Measurements from ENCODE around the gene TNS3. TPM values are rescaled to one million over a fixed set of nuclear protein-coding genes. Genes with fewer than 3 reads are reported as not detected.
A peak's percentile ranks its signal among the peaks of the same experiment; 100 is the strongest.

Gene TNS3
- polyA plus RNA-seq, 3 donors: 5.2 to 30.3 (median 7.9) TPM

DNA sequence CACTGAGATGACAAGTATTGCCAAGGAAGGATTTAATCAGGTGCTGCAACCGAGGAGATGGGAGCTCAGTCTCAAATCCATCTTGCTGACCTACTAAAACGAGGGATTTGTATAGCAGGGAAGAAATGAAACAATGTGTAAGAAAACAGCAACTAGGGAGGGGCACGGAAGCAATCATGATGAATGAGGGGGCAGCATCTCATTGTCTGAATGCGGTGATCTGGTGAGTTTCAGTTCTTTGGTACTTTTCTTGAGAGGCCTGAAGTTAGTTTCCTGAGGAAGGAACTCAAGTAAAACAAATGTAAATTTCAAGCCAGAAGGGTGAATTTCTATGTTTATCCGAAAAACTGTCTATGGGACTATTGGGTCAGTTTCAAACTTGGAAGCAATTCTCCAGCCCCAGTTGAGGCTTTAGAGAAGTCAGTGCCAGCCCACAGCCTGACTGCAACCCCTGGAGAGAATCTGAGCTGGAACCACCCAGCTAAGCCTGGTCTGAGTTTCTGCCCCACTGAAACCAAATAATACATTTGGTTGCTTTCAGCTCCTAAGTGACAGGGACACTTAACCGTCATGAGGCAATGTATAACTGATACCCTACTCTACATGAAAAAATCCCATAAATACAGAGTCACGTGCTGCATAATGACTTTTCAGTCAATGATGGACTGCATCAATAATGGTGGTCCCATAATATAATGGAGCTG is 45.8 kb upstream of the TNS3 start:
- Histone ChIP-seq H3K79me2 (ENCODE audit: insufficient read depth, low read length) (no peaks in the 10 kb centered on the region), H3K9me3 (replicated peaks in 1 of 2; ENCODE audit: control insufficient read depth in 1 of 2, insufficient read depth in 1 of 2, low read length in 2 of 2) (no peaks in the 10 kb centered on the region), H4K20me1 (ENCODE audit: insufficient read depth, low read length) (no peaks in the 10 kb centered on the region), H2AFZ (ENCODE audit: insufficient read depth, low read depth, low read length, poor library complexity, severe bottlenecking) (no peak overlapping the region), H3K27me3 (ENCODE audit: control insufficient read depth in 2 of 2, insufficient read depth in 2 of 2, low read length in 2 of 2) (no peaks in the 10 kb centered on the region), H3K4me2 (replicated peaks; ENCODE audit: extremely low read depth, low read length, poor library complexity, severe bottlenecking) (no peak overlapping the region), H3K36me3 (replicated peaks in 1 of 2; ENCODE audit: control insufficient read depth in 1 of 2, insufficient read depth in 2 of 2, low read length in 2 of 2) (no peaks in the 10 kb centered on the region), H3K4me3 (replicated peaks in 1 of 3; ENCODE audit: low read depth in 2 of 3, low read length in 3 of 3) (no peak overlapping the region), H3K9ac (ENCODE audit: insufficient read depth, low read length, poor library complexity, severe bottlenecking) (no peak overlapping the region), H3K4me1 (ENCODE audit: control insufficient read depth in 1 of 2, insufficient read depth in 2 of 2, low read length in 2 of 2) (peaks cover 12 to 14% of the 10 kb centered on the region in 2 donors), H3K27ac (ENCODE audit: low read depth in 1 of 2, low read length in 2 of 2) (no peak overlapping the region)
- Mint-ChIP-seq H3K27ac (peak overlapping the region in 1 of 7 donors; percentile 22), H3K9me3 (peaks cover 0 to 5% (median 0%) of the 10 kb centered on the region in 7 donors), H3K4me3 (no peak overlapping the region), H3K36me3 (no peaks in the 10 kb centered on the region), H3K4me1 (peaks cover 21% of the 10 kb centered on the region), H3K27me3 (ENCODE audit: low read depth in 3 of 3) (peaks cover 0 to 1% (median 0%) of the 10 kb centered on the region in 3 donors)
- intact Hi-C loops (cut with micrococcal nuclease): no loop called here
- DNase-seq: no peak
- WGBS (ENCODE audit: insufficient coverage): 21% methylated on average over 5 of the region's 7 CpGs
- TF ChIP-seq, protein P1, sequence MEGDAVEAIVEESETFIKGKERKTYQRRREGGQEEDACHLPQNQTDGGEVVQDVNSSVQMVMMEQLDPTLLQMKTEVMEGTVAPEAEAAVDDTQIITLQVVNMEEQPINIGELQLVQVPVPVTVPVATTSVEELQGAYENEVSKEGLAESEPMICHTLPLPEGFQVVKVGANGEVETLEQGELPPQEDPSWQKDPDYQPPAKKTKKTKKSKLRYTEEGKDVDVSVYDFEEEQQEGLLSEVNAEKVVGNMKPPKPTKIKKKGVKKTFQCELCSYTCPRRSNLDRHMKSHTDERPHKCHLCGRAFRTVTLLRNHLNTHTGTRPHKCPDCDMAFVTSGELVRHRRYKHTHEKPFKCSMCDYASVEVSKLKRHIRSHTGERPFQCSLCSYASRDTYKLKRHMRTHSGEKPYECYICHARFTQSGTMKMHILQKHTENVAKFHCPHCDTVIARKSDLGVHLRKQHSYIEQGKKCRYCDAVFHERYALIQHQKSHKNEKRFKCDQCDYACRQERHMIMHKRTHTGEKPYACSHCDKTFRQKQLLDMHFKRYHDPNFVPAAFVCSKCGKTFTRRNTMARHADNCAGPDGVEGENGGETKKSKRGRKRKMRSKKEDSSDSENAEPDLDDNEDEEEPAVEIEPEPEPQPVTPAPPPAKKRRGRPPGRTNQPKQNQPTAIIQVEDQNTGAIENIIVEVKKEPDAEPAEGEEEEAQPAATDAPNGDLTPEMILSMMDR (IDR thresholded peaks at IDR 0.05): no peak

DNA sequence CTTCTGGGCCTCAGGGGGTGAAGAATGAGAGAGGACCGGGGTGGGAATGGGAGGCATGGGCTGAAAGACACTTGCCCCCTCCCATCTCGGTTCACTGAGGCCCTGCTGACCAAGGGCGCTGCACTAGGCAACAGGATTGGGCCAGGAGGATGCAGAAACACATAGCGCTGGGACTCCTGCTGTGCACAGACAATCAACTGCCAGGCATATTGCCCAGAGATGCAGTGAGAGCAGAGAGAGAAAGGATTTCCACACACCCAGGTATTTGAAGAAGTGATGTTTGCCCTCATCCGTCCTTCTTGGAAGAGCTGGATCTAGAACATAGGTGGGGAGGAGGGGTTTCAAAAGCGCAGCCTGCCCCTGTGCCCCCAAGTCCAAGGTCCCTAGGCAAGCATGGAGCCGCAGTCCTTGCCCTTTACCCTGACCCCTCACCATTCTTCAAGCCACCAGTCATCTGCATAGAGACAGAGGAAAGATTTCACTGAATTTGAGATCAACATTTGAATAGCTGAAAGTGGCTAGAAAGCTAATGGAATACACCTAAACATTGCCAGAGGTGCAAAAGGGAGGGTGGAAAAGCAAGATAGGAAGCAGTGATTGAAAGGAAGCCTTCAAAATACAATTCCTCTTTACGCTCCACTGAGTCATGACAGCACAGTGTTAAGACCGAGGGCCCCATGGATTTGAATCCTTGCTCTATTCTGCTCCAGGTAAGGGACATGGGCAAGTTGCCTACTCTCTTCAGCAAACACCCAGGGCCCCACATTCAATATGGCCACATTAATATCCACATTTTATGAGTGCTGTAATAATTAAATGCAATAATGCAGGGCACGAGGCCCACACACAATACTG is 44.2 kb upstream of the TNS3 start:
- TF ChIP-seq, protein P1 (IDR thresholded peaks at IDR 0.05): no peak
- Histone ChIP-seq H3K27me3 (ENCODE audit: control insufficient read depth in 2 of 2, insufficient read depth in 2 of 2, low read length in 2 of 2) (no peaks in the 10 kb centered on the region), H3K27ac (ENCODE audit: low read depth in 1 of 2, low read length in 2 of 2) (no peak overlapping the region), H3K4me2 (replicated peaks; ENCODE audit: extremely low read depth, low read length, poor library complexity, severe bottlenecking) (no peak overlapping the region), H3K9ac (ENCODE audit: insufficient read depth, low read length, poor library complexity, severe bottlenecking) (no peak overlapping the region), H4K20me1 (ENCODE audit: insufficient read depth, low read length) (no peaks in the 10 kb centered on the region), H3K9me3 (replicated peaks in 1 of 2; ENCODE audit: control insufficient read depth in 1 of 2, insufficient read depth in 1 of 2, low read length in 2 of 2) (no peaks in the 10 kb centered on the region), H3K79me2 (ENCODE audit: insufficient read depth, low read length) (no peaks in the 10 kb centered on the region), H3K4me3 (replicated peaks in 1 of 3; ENCODE audit: low read depth in 2 of 3, low read length in 3 of 3) (no peak overlapping the region), H3K4me1 (ENCODE audit: control insufficient read depth in 1 of 2, insufficient read depth in 2 of 2, low read length in 2 of 2) (peaks cover 6 to 9% of the 10 kb centered on the region in 2 donors), H3K36me3 (replicated peaks in 1 of 2; ENCODE audit: control insufficient read depth in 1 of 2, insufficient read depth in 2 of 2, low read length in 2 of 2) (no peaks in the 10 kb centered on the region), H2AFZ (ENCODE audit: insufficient read depth, low read depth, low read length, poor library complexity, severe bottlenecking) (no peak overlapping the region)
- H3K4me1 Mint-ChIP-seq: peaks cover 14% of the 10 kb centered on the region
- H3K27ac Mint-ChIP-seq: no peak overlapping the region
- no peak overlapping the region for H3K4me3 Mint-ChIP-seq
- H3K27me3 Mint-ChIP-seq (ENCODE audit: low read depth in 3 of 3): peaks cover 0 to 1% (median 0%) of the 10 kb centered on the region in 3 donors
- H3K9me3 Mint-ChIP-seq: peaks cover 0 to 3% (median 0%) of the 10 kb centered on the region in 7 donors
- no peak for DNase-seq
- intact Hi-C loops (cut with micrococcal nuclease): no loop called here
- 100% methylated on average over 3 of the region's 10 CpGs for WGBS (ENCODE audit: insufficient coverage)
- no peaks in the 10 kb centered on the region for H3K36me3 Mint-ChIP-seq

Measured in CD14-positive monocyte (primary cell).